GM23338 (cell line): Measurements from ENCODE around the gene ARL15. TPM values are rescaled to one million over a fixed set of nuclear protein-coding genes. Genes with fewer than 3 reads are reported as not detected.
"Not testable (repeated sequence)": the region's sequence is repeated elsewhere in the genome, so short reads cannot be mapped to it uniquely, and the experiment has no call there.

ENCODE experiments used
- ATAC-seq: fragments of 200-7000 bp; cut with Tn5 transposase; 3 replicates; pipeline ENCODE4 v1.9.1; 2020
- DNase-seq: peaks from one replicate; pipeline ENCODE4 v3.0.0-alpha.2; 2015; ENCODE audit warnings: low spot score
- H2AFZ ChIP-seq: fragments of 200-600 bp; sonication (generic); 2 replicates; pipeline ENCODE4 v1.8.0; 2016; ENCODE audit warnings: antibody characterized with exemption, mild to moderate bottlenecking, moderate library complexity
- H3F3A ChIP-seq: fragments of 200-600 bp; sonication (generic); replicated peaks from 2 replicates; pipeline ENCODE4 v1.8.0; 2017; ENCODE audit warnings: antibody characterized with exemption, mixed run types, low read depth
- H3K27ac ChIP-seq: fragments of 200-600 bp; sonication (generic); 2 replicates; pipeline ENCODE4 v1.6.1; 2016; ENCODE audit warnings: low read depth
- H3K27me3 ChIP-seq: fragments of 200-600 bp; sonication (generic); 2 replicates; pipeline ENCODE4 v1.8.0; 2016; ENCODE audit warnings: mild to moderate bottlenecking, mixed run types, moderate library complexity; ENCODE audit not compliant: insufficient read depth
- H3K36me3 ChIP-seq: fragments of 200-600 bp; sonication (generic); 2 replicates; pipeline ENCODE4 v1.8.0; 2016; ENCODE audit warnings: mild to moderate bottlenecking; ENCODE audit not compliant: insufficient read depth
- H3K4me1 ChIP-seq: fragments of 200-600 bp; sonication (generic); 2 replicates; pipeline ENCODE4 v1.8.0; 2016; ENCODE audit warnings: mild to moderate bottlenecking, moderate library complexity; ENCODE audit not compliant: insufficient read depth
- H3K4me2 ChIP-seq: fragments of 200-600 bp; sonication (generic); 2 replicates; pipeline ENCODE4 v1.7.1; 2017; ENCODE audit warnings: mixed run types
- H3K4me3 ChIP-seq: fragments of 200-600 bp; sonication (generic); 2 replicates; pipeline ENCODE4 v1.6.1; 2016; ENCODE audit warnings: mixed run types
- H3K79me2 ChIP-seq: fragments of 200-600 bp; sonication (generic); replicated peaks from 2 replicates; pipeline ENCODE4 v1.8.0; 2017; ENCODE audit warnings: mild to moderate bottlenecking; ENCODE audit not compliant: insufficient read depth
- H3K9me2 ChIP-seq: fragments of 200-600 bp; sonication (generic); 2 replicates; pipeline ENCODE4 v1.8.0; 2017; ENCODE audit not compliant: insufficient read depth
- H4K20me1 ChIP-seq: fragments of 200-600 bp; sonication (generic); replicated peaks from 2 replicates; pipeline ENCODE4 v1.8.0; 2017; ENCODE audit warnings: mild to moderate bottlenecking; ENCODE audit not compliant: insufficient read depth
- H3K27ac Mint-ChIP-seq: 2 replicates; pipeline ENCODE4 v1.8.0; 2020; ENCODE audit warnings: inconsistent platforms, mild to moderate bottlenecking, moderate library complexity, mixed read lengths
- H3K27me3 Mint-ChIP-seq: 3 replicates; pipeline ENCODE4 v1.8.0; 2022; ENCODE audit warnings: low read depth, mild to moderate bottlenecking, moderate library complexity, mixed read lengths, inconsistent platforms; ENCODE audit not compliant: insufficient read depth, poor library complexity
- H3K36me3 Mint-ChIP-seq: 3 replicates; pipeline ENCODE4 v1.8.0; 2021; ENCODE audit warnings: low read depth, mild to moderate bottlenecking, inconsistent platforms, moderate library complexity, mixed read lengths
- H3K4me1 Mint-ChIP-seq: 3 replicates; pipeline ENCODE4 v1.8.0; 2020; ENCODE audit warnings: mild to moderate bottlenecking, inconsistent platforms, mixed read lengths
- H3K4me3 Mint-ChIP-seq: 3 replicates; pipeline ENCODE4 v1.8.0; 2021; ENCODE audit warnings: moderate library complexity, mild to moderate bottlenecking, inconsistent platforms, mixed read lengths
- H3K9me3 Mint-ChIP-seq: 3 replicates; pipeline ENCODE4 v1.8.0; 2020; ENCODE audit warnings: moderate library complexity, mild to moderate bottlenecking, inconsistent platforms, mixed read lengths
- CREB1 ChIP-seq: fragments of 250-450 bp; sonication (Bioruptor Pico); IDR thresholded peaks from 2 replicates; pipeline ENCODE4 v1.5.0; 2020; ENCODE audit warnings: low read depth, mild to moderate bottlenecking, moderate library complexity
- EZH2 ChIP-seq: fragments of 200-600 bp; sonication (generic); IDR thresholded peaks from one replicate; pipeline ENCODE4 v1.8.0; 2017; ENCODE audit warnings: antibody characterized with exemption, mild to moderate bottlenecking, low read depth; ENCODE audit not compliant: unreplicated experiment
- EZH2phosphoT487 ChIP-seq: fragments of 200-600 bp; sonication (generic); IDR thresholded peaks from one replicate; pipeline ENCODE4 v1.8.1; 2018; ENCODE audit warnings: antibody characterized with exemption; ENCODE audit not compliant: unreplicated experiment
- NANOG ChIP-seq: IDR thresholded peaks from 2 replicates; pipeline ENCODE4 v1.6.1; 2016; ENCODE audit warnings: antibody characterized with exemption, borderline replicate concordance
- POLR2AphosphoS5 ChIP-seq: IDR thresholded peaks from 2 replicates; pipeline ENCODE4 v1.6.1; 2016; ENCODE audit warnings: antibody characterized with exemption, low read depth
- REST ChIP-seq: IDR thresholded peaks from one replicate; pipeline ENCODE4 v1.6.1; 2018; ENCODE audit warnings: antibody characterized with exemption; ENCODE audit not compliant: unreplicated experiment
- STAT1 ChIP-seq: IDR thresholded peaks from one replicate; pipeline ENCODE4 v1.6.1; 2016; ENCODE audit warnings: antibody characterized with exemption; ENCODE audit not compliant: unreplicated experiment
- ZNF114 ChIP-seq: fragments of 250-450 bp; sonication (Bioruptor Pico); IDR thresholded peaks from 2 replicates; pipeline ENCODE4 v1.5.0; 2020; ENCODE audit warnings: mild to moderate bottlenecking, moderate library complexity
- ZNF331 ChIP-seq: fragments of 250-450 bp; sonication (Bioruptor Pico); IDR thresholded peaks from 2 replicates; pipeline ENCODE4 v1.5.0; 2020; ENCODE audit warnings: low read depth, mild to moderate bottlenecking, moderate library complexity
- polyA plus RNA-seq: library from polyadenylated mRNA; unstranded; fragments of >200 nt; fragmentation: Nextera tagmentation; extraction: Ambion mirVana; gene quantifications from 2 replicates; pipeline ENCODE4 v1.2.1, GENCODE V29; 2016
- total RNA-seq: library from RNA; depleted of rRNA; stranded (reverse); fragments of >200 nt; shearing (Covaris generic); gene quantifications from 2 replicates; pipeline ENCODE4 v1.2.3, GENCODE V29; 2014
- TF ChIP-seq, protein P1 (sequence below): IDR thresholded peaks from 2 replicates; pipeline ENCODE4 v1.6.1; 2016; ENCODE audit warnings: antibody characterized with exemption

ARL15 gene
- total and polyA plus RNA-seq, 2 experiments from 2014 or later = 13.0 to 54.0 TPM

DNA sequence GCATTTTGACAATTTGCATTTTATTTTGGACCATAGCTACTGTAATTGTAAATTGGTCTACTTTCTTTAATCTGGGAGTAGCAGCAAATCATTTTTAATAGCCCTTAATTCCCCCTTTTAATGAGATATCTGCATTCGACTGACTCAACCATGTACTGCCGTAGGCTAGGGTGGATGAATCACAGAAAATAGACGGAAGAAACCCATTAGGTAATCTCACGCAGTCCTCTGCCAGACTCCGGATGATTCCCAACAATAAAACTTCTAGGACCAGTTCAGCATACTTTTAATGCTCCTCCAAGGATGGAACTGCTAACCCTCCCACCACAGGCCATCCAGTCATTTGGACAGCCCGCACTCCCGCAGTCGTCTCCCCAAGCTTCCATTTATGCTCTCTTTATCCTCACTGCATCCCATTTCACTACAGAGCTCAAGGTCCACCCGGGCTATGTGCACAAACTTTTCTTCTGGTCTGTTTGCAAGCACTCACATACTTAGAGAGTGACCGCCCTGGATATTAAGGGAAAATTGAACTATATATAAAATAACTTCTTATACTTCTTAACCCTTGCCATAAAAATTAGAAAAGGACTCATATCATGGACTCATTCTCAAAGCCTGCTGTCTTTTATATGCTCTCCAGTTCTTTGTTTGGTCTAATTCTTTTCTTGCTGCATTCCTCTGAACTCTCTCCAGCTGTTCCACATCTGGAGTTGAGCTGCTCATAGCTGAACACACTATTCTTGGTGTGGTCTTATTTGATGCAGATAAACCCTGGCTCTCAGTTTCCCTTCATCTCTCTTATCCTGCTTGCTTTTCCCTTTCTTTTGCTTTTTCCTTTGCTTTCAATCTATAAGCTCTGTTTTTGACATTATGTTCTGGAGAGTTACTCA is 326.6 kb downstream of the ARL15 start:
- no peak overlapping the region for H3K4me3 ChIP-seq
- TF ChIP-seq EZH2 (no peak), CREB1 (CRISPR knock-in tag) (no peak), ZNF331 (no peak), REST (no peak), NANOG (no peak)
- no peaks in the 10 kb centered on the region for H3K79me2 ChIP-seq
- H3K9me2 ChIP-seq = no peaks in the 10 kb centered on the region
- no peak overlapping the region for H3K4me2 ChIP-seq
- H3K27me3 Mint-ChIP-seq = peaks cover 4% of the 10 kb centered on the region
- H3K36me3 ChIP-seq = no peaks in the 10 kb centered on the region
- no peak overlapping the region for H3K4me3 Mint-ChIP-seq
- H3K9me3 Mint-ChIP-seq = peaks cover 7% of the 10 kb centered on the region; the same call in 1 of the 3 replicates
- H3K36me3 Mint-ChIP-seq = peaks cover 4% of the 10 kb centered on the region; the same call in 1 of the 3 replicates
- H2AFZ ChIP-seq = no peak overlapping the region
- no peaks in the 10 kb centered on the region for H3K27me3 ChIP-seq
- DNase-seq = no peak
- no peak overlapping the region for H3K27ac ChIP-seq
- no peaks in the 10 kb centered on the region for H3F3A ChIP-seq
- H3K4me1 ChIP-seq = peaks cover 21% of the 10 kb centered on the region
- H3K27ac Mint-ChIP-seq = 0 out of 2 replicates have a peak overlapping the region, but pooled peaks have one; percentile 22
- H4K20me1 ChIP-seq = no peaks in the 10 kb centered on the region
- ATAC-seq = no peak
- peaks cover 26% of the 10 kb centered on the region for H3K4me1 Mint-ChIP-seq

GRCh38 chr5:53982319-53982718 is 328.1 kb downstream of the ARL15 start:
- not testable (repeated sequence) for H3K27me3 ChIP-seq, H3K27ac Mint-ChIP-seq, H3K9me3 Mint-ChIP-seq, H3K27ac ChIP-seq, ATAC-seq, H3K4me3 ChIP-seq, H3K79me2 ChIP-seq, DNase-seq, H3K4me2 ChIP-seq, H3K36me3 ChIP-seq, H3K9me2 ChIP-seq, H4K20me1 ChIP-seq, H3F3A ChIP-seq, H3K27me3 Mint-ChIP-seq, H2AFZ ChIP-seq, H3K4me3 Mint-ChIP-seq, H3K36me3 Mint-ChIP-seq
- H3K4me1 ChIP-seq = peaks cover 21% of the 10 kb centered on the region
- peaks cover 26% of the 10 kb centered on the region for H3K4me1 Mint-ChIP-seq

DNA sequence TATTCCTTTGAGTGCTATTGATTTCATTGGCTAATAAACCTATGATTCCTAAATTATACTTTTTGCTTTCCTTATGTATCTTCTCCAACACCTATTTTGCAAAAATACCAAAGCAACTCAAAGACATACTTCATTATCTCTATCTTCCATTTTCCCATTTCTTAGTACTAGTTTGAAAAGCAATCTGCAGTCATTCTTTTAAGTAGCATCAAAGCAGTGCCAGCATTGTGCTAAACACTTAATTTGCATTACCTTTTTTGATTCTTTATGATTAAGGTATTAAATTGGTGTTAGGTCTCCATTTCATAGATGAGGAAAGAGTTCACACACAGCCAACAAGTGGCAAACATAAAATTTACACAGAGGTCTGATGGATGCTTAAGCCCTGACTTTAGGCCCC is 330.3 kb downstream of the ARL15 start:
- DNase-seq (no peak), ATAC-seq (no peak)
- peaks cover 16% of the 10 kb centered on the region for H3K4me1 Mint-ChIP-seq
- Histone ChIP-seq H2AFZ (no peak overlapping the region), H3K79me2 (no peaks in the 10 kb centered on the region), H3K36me3 (no peaks in the 10 kb centered on the region), H3K9me2 (no peaks in the 10 kb centered on the region), H3K4me1 (peaks cover 14% of the 10 kb centered on the region), H3K4me3 (no peak overlapping the region), H3F3A (no peaks in the 10 kb centered on the region), H3K4me2 (no peak overlapping the region), H3K27ac (no peak overlapping the region), H4K20me1 (no peaks in the 10 kb centered on the region), H3K27me3 (no peaks in the 10 kb centered on the region)
- H3K36me3 Mint-ChIP-seq = peaks cover 4% of the 10 kb centered on the region; the same call in 1 of the 3 replicates
- no peak overlapping the region for H3K4me3 Mint-ChIP-seq
- peaks cover 5% of the 10 kb centered on the region for H3K27me3 Mint-ChIP-seq
- H3K27ac Mint-ChIP-seq = no peak overlapping the region
- H3K9me3 Mint-ChIP-seq = peaks cover 7% of the 10 kb centered on the region; the same call in 1 of the 3 replicates
- TF ChIP-seq STAT1 (no peak), ZNF114 (no peak), EZH2phosphoT487 (no peak), REST (no peak), POLR2AphosphoS5 (no peak), CREB1 (CRISPR knock-in tag) (no peak), ZNF331 (no peak), EZH2 (no peak)
- TF ChIP-seq, protein P1, sequence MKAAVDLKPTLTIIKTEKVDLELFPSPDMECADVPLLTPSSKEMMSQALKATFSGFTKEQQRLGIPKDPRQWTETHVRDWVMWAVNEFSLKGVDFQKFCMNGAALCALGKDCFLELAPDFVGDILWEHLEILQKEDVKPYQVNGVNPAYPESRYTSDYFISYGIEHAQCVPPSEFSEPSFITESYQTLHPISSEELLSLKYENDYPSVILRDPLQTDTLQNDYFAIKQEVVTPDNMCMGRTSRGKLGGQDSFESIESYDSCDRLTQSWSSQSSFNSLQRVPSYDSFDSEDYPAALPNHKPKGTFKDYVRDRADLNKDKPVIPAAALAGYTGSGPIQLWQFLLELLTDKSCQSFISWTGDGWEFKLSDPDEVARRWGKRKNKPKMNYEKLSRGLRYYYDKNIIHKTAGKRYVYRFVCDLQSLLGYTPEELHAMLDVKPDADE = no peak
